Keratinocyte (primary cell): ENCODE data around the gene TMEFF2. TPM values are rescaled to one million over a fixed set of nuclear protein-coding genes. Genes with fewer than 3 reads are reported as not detected.

Source experiments
- DNase-seq: peaks from one replicate; pipeline ENCODE4 v3.0.0-alpha.2; 2011; ENCODE audit warnings: low read depth, missing footprints, low spot score
- FAIRE-seq: peaks from 2 replicates; lab custom pipeline; 2011; peaks lifted over from hg19 to GRCh38; lab: Jason Lieb, UNC
- H2AFZ ChIP-seq: 2 replicates; pipeline ENCODE4 v1.6.0; 2012; ENCODE audit warnings: low read length, control low read depth, inconsistent platforms; ENCODE audit not compliant: control insufficient read depth
- H3K27ac ChIP-seq: 2 replicates; pipeline ENCODE4 v1.5.1; 2011; ENCODE audit warnings: low read length; ENCODE audit not compliant: control insufficient read depth, insufficient read depth
- H3K27me3 ChIP-seq: 3 replicates; pipeline ENCODE4 v1.6.0; 2011; ENCODE audit warnings: low read length; ENCODE audit not compliant: control insufficient read depth, insufficient read depth; ENCODE audit errors: extremely low read depth
- H3K36me3 ChIP-seq, 2 experiments: 2 replicates in 1 of 2; 3 replicates in 1 of 2; pipeline ENCODE4 v1.5.1; 2011; ENCODE audit warnings: low read length in 2 of 2, mild to moderate bottlenecking in 1 of 2; ENCODE audit not compliant: control insufficient read depth in 2 of 2, insufficient read depth in 2 of 2; ENCODE audit errors: extremely low read depth in 1 of 2
- H3K4me1 ChIP-seq: 3 replicates; pipeline ENCODE4 v1.5.1; 2011; ENCODE audit warnings: low read length; ENCODE audit not compliant: control insufficient read depth, insufficient read depth; ENCODE audit errors: extremely low read depth
- H3K4me2 ChIP-seq: 3 replicates; pipeline ENCODE4 v1.6.0; 2011; ENCODE audit warnings: low read depth, low read length; ENCODE audit not compliant: control insufficient read depth, insufficient read depth; ENCODE audit errors: extremely low read depth
- H3K4me3 ChIP-seq, 3 experiments: fragments of 200-600 bp in 1 of 3; sonication (generic) in 1 of 3; 2 replicates in 2 of 3; 3 replicates in 1 of 3; pipeline ENCODE4 v1.5.1; 2011 to 2016; ENCODE audit warnings: low read length in 3 of 3, mild to moderate bottlenecking in 3 of 3, control low read depth in 2 of 3, inconsistent platforms in 1 of 3, low read depth in 1 of 3, mixed read lengths in 1 of 3, mixed run types in 1 of 3, moderate library complexity in 1 of 3; ENCODE audit not compliant: control insufficient read depth in 2 of 3, insufficient read depth in 2 of 3; ENCODE audit errors: extremely low read depth in 1 of 3
- H3K79me2 ChIP-seq: 2 replicates; pipeline ENCODE4 v1.6.0; 2012; ENCODE audit warnings: low read length; ENCODE audit not compliant: control insufficient read depth, insufficient read depth
- H3K9ac ChIP-seq: 3 replicates; pipeline ENCODE4 v1.6.0; 2011; ENCODE audit warnings: low read length; ENCODE audit not compliant: control insufficient read depth, insufficient read depth; ENCODE audit errors: extremely low read depth
- H3K9me1 ChIP-seq: 3 replicates; pipeline ENCODE4 v1.6.0; 2011; ENCODE audit warnings: low read length; ENCODE audit not compliant: control insufficient read depth, insufficient read depth; ENCODE audit errors: extremely low read depth
- H3K9me3 ChIP-seq: 2 replicates; pipeline ENCODE4 v1.5.1; 2012; ENCODE audit warnings: low read depth, low read length; ENCODE audit not compliant: control insufficient read depth
- H4K20me1 ChIP-seq: 3 replicates; pipeline ENCODE4 v1.6.0; 2011; ENCODE audit warnings: low read length; ENCODE audit not compliant: control insufficient read depth, insufficient read depth; ENCODE audit errors: extremely low read depth
- CTCF ChIP-seq, 3 experiments: IDR thresholded peaks in 1 of 3; conservative IDR thresholded peaks in 1 of 3; optimal IDR thresholded peaks in 1 of 3; 2 replicates in 2 of 3; 3 replicates in 1 of 3; pipeline versions ENCODE3 to v1.5.1; 2011; ENCODE audit warnings: low read length in 3 of 3, mild to moderate bottlenecking in 3 of 3, moderate library complexity in 2 of 3, control low read depth in 1 of 3, inconsistent platforms in 1 of 3; ENCODE audit not compliant: insufficient read depth in 2 of 3; ENCODE audit errors: extremely low read depth in 1 of 3
- EZH2 ChIP-seq: IDR thresholded peaks from one replicate; pipeline ENCODE4 v1.6.1; 2012; ENCODE audit warnings: inconsistent platforms, mild to moderate bottlenecking, low read length, moderate library complexity
- dilution Hi-C: fragments of 300-500 bp; cut with MboI; formaldehyde crosslinking; loops from one replicate; pipeline ENCODE4 v1.7.0; 2020; ENCODE audit warnings: low sequenced_read_pairs; ENCODE audit not compliant: extremely low pct_ligation_motif_present
- polyA plus RNA-seq, 5 experiments: library from polyadenylated mRNA; depleted of rRNA in 3 of 5; stranded (reverse) in 3 of 5; stranded (forward) in 1 of 5; unstranded in 1 of 5; fragments of >200 nt; gene quantifications; 1 replicate in 1 of 5; 2 replicates in 3 of 5; 3 replicates in 1 of 5; pipeline versions ENCODE4 v1.2.1 to v1.2.3, GENCODE V29; 2011 to 2012; ENCODE audit warnings: missing spikeins in 2 of 5, low read depth in 1 of 5, low replicate concordance in 1 of 5

TMEFF2 gene
- polyA plus RNA-seq, 1 donor (not counting 4 experiments of a cell fraction or from before 2014, with no cell fraction given), result not detected

GRCh38 chr2:192145496-192145895 is 49.2 kb downstream of the TMEFF2 start:
- H3K27me3 ChIP-seq, result no peaks in the 10 kb centered on the region
- no peak overlapping the region for H2AFZ ChIP-seq
- no peaks in the 10 kb centered on the region for H3K9me3 ChIP-seq
- no peaks in the 10 kb centered on the region for H3K79me2 ChIP-seq
- DNase-seq (no peak), FAIRE-seq (no peak)
- no peaks in the 10 kb centered on the region for H4K20me1 ChIP-seq
- no peaks in the 10 kb centered on the region for H3K9me1 ChIP-seq
- TF ChIP-seq CTCF (optimal IDR thresholded peaks at IDR 0.05 in 1 of 3, IDR thresholded peaks at IDR 0.05 in 1 of 3, conservative IDR thresholded peaks at IDR 0.05 in 1 of 3; ENCODE audit: extremely low read depth in 1 of 3, insufficient read depth in 2 of 3, low read length in 3 of 3) (no peak), EZH2 (no peak)
- H3K4me1 ChIP-seq, result peaks cover 9% of the 10 kb centered on the region
- no peak overlapping the region for H3K9ac ChIP-seq
- H3K4me2 ChIP-seq, result no peak overlapping the region
- H3K27ac ChIP-seq, result no peak overlapping the region
- H3K36me3 ChIP-seq, result no peaks in the 10 kb centered on the region
- H3K4me3 ChIP-seq, result no peak overlapping the region
- dilution Hi-C loops, result no loop called here

- Histone ChIP-seq H3K9ac (no peak overlapping the region), H3K9me1 (no peaks in the 10 kb centered on the region), H3K4me1 (no peaks in the 10 kb centered on the region), H3K36me3 (no peaks in the 10 kb centered on the region), H3K79me2 (no peaks in the 10 kb centered on the region), H3K9me3 (no peaks in the 10 kb centered on the region), H3K27ac (no peak overlapping the region), H3K4me2 (no peak overlapping the region), H4K20me1 (no peaks in the 10 kb centered on the region), H3K4me3 (no peak overlapping the region), H2AFZ (no peak overlapping the region), H3K27me3 (no peaks in the 10 kb centered on the region)
- no peak for DNase-seq
- TF ChIP-seq CTCF (optimal IDR thresholded peaks at IDR 0.05 in 1 of 3, IDR thresholded peaks at IDR 0.05 in 1 of 3, conservative IDR thresholded peaks at IDR 0.05 in 1 of 3; ENCODE audit: extremely low read depth in 1 of 3, insufficient read depth in 2 of 3, low read length in 3 of 3) (no peak), EZH2 (no peak)
- FAIRE-seq, result no peak
- dilution Hi-C loops, result no loop called here
Measured at GRCh38 chr2:192140236-192140839, 54.4 kb downstream of the TMEFF2 start.
